Keratinocyte (primary cell): ENCODE data around the gene MSL3B.

Experiments used
- EZH2 ChIP-seq: IDR thresholded peaks from one replicate; pipeline ENCODE4 v1.6.1; 2012; ENCODE audit warnings: inconsistent platforms, mild to moderate bottlenecking, low read length, moderate library complexity
- TF ChIP-seq, protein P1 (sequence below), 3 experiments: IDR thresholded peaks in 1 of 3; conservative IDR thresholded peaks in 1 of 3; optimal IDR thresholded peaks in 1 of 3; 2 replicates in 2 of 3; 3 replicates in 1 of 3; pipeline versions ENCODE3 to v1.5.1; 2011; ENCODE audit warnings: low read length in 3 of 3, mild to moderate bottlenecking in 3 of 3, moderate library complexity in 2 of 3, control low read depth in 1 of 3, inconsistent platforms in 1 of 3; ENCODE audit not compliant: insufficient read depth in 2 of 3; ENCODE audit errors: extremely low read depth in 1 of 3

GRCh38 chr2:233844064-233844807 lies 23.9 kb downstream of the MSL3B start:
- TF ChIP-seq, protein P1, sequence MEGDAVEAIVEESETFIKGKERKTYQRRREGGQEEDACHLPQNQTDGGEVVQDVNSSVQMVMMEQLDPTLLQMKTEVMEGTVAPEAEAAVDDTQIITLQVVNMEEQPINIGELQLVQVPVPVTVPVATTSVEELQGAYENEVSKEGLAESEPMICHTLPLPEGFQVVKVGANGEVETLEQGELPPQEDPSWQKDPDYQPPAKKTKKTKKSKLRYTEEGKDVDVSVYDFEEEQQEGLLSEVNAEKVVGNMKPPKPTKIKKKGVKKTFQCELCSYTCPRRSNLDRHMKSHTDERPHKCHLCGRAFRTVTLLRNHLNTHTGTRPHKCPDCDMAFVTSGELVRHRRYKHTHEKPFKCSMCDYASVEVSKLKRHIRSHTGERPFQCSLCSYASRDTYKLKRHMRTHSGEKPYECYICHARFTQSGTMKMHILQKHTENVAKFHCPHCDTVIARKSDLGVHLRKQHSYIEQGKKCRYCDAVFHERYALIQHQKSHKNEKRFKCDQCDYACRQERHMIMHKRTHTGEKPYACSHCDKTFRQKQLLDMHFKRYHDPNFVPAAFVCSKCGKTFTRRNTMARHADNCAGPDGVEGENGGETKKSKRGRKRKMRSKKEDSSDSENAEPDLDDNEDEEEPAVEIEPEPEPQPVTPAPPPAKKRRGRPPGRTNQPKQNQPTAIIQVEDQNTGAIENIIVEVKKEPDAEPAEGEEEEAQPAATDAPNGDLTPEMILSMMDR (optimal IDR thresholded peaks at IDR 0.05 in 1 of 3, IDR thresholded peaks at IDR 0.05 in 1 of 3, conservative IDR thresholded peaks at IDR 0.05 in 1 of 3; ENCODE audit: extremely low read depth in 1 of 3, insufficient read depth in 2 of 3, low read length in 3 of 3) = no peak
- TF ChIP-seq EZH2 = no peak
